ENCODE measurements around the gene SAMHD1.
"Not testable (repeated sequence)": the region's sequence is repeated elsewhere in the genome, so short reads cannot be mapped to it uniquely, and the experiment has no call there.

SAMHD1 gene

GRCh38 chr20:36951198-36951978 lies at the start of gene SAMHD1:
Gene SAMHD1 (minus strand): TSS chr20:36951708. CDS start chr20:36951643, 65 bp downstream.
- in situ Hi-C loops (cut with HindIII; ENCODE audit: low sequenced_read_pairs) = no loop called here
- no peak for TF ChIP-seq CTCF (IDR thresholded peaks at IDR 0.05; ENCODE audit: low read depth, low read length, missing control alignments)
- DNase-seq (ENCODE audit: low read depth) = peak; percentile 94
- H3K4me3 ChIP-seq (ENCODE audit: low read depth, low read length) = peak within 1 kb of the TSS; percentile 78

- H3K4me3 ChIP-seq (ENCODE audit: low read depth, low read length); in situ Hi-C loops (cut with HindIII; ENCODE audit: low sequenced_read_pairs); DNase-seq (ENCODE audit: low read depth): not testable (repeated sequence)
These were observed 48.7 kb upstream of the SAMHD1 start for GRCh38 chr20:37000171-37000570.

DNA sequence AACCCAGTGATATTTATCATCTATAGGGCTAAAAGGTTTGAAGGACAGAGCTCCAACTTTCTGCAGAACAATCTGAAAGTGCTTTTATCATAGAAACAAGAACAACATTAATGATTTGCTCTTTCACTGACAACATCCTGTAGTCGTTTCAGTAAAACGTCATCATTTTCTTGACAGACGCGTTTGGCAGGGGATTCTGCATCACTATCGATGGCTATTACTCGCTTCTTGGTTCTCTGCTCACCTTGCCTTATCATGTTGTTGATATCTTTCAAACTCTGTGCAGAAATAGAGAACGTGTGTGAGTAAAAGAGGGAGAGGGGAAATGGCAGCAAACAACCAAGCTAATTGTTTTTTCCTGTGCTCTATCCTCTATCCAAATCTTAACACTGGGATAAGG lies 47.1 kb upstream of the SAMHD1 start:
- no peak overlapping the region for H3K4me3 ChIP-seq (ENCODE audit: low read depth, low read length)
- no peak for TF ChIP-seq CTCF (IDR thresholded peaks at IDR 0.05; ENCODE audit: low read depth, low read length, missing control alignments)
- in situ Hi-C loops (cut with HindIII; ENCODE audit: low sequenced_read_pairs) = no loop called here
- no peak for DNase-seq (ENCODE audit: low read depth)

GRCh38 chr20:36997121-36997520 lies 45.6 kb upstream of the SAMHD1 start:
- H3K4me3 ChIP-seq (ENCODE audit: low read depth, low read length) = no peak overlapping the region
- TF ChIP-seq CTCF (IDR thresholded peaks at IDR 0.05; ENCODE audit: low read depth, low read length, missing control alignments) = no peak
- DNase-seq (ENCODE audit: low read depth) = no peak
- in situ Hi-C loops (cut with HindIII; ENCODE audit: low sequenced_read_pairs) = no loop called here

DNA sequence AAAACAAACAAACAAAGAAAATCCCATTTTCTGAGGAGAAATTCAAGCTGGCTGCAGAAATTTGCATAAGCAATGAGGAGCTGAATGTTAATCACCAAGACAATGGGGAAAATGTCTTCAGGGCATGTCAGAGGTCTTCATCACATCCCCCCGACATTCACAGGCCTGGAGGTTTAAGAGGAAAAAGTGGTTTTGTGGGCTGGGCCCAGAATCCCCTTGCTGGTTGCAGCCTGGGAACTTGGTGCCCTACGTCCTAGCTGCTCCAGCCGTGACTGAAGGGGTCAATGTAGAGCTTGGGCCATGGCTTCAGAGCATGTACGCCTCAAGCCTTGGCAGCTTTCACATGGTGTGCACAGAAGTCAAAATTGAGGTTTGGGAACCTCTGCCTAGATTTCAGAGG lies 42.7 kb upstream of the SAMHD1 start:
- H3K4me3 ChIP-seq (ENCODE audit: low read depth, low read length); DNase-seq (ENCODE audit: low read depth); in situ Hi-C loops (cut with HindIII; ENCODE audit: low sequenced_read_pairs): not testable (repeated sequence)

DNA sequence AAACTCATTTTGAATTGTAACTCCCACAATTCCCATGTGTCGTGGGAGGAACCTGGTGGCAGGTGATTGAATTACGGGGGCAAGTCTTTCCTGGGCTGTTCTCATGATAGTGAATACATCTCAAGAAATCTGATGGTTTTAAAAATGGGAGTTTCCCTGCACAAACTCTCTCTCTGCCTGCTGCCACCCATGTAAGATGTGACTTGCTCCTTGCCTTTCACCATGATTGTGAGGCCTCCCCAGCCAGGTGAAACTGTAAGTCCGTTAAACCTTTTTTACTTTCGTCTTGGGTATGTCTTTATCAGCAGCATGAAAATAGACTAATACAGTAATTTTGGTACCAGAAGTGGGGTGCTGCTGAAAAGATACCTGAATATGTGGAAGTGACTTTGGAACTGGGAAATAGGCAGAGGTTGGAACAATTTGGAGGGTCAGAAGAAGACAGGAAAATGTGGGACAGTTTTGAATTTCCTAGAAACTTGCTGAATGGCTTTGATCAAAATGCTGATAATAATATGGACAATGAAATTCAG lies 41.4 kb upstream of the SAMHD1 start:
- in situ Hi-C loops (cut with HindIII; ENCODE audit: low sequenced_read_pairs) = no loop called here
- no peak overlapping the region for H3K4me3 ChIP-seq (ENCODE audit: low read depth, low read length)
- TF ChIP-seq CTCF (IDR thresholded peaks at IDR 0.05; ENCODE audit: low read depth, low read length, missing control alignments) = no peak
- DNase-seq (ENCODE audit: low read depth) = no peak

DNA sequence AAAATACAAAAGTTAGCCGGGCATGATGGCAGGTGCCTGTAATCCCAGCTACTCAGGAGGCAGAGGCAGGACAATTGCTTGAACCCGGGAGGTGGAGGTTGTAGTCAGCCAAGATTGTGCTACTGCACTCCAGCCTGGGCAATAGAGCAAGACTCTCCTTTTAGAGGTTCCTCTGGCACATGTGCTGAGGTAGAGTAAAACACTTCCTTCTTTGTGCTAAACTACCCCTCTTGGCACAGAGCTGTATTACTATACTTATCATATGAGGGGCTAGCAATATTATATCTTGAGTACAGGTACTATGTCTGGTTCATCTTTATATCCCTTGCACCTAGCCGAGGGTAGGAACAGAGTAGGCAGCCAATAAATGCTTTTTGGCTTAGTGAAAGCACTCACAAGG lies 40.2 kb upstream of the SAMHD1 start:
- in situ Hi-C loops (cut with HindIII; ENCODE audit: low sequenced_read_pairs) = no loop called here
- DNase-seq (ENCODE audit: low read depth) = no peak
- no peak for TF ChIP-seq CTCF (IDR thresholded peaks at IDR 0.05; ENCODE audit: low read depth, low read length, missing control alignments)
- no peak overlapping the region for H3K4me3 ChIP-seq (ENCODE audit: low read depth, low read length)
